Pericardium fibroblast (primary cell): ENCODE results near the gene GRIK2. TPM values are rescaled to one million over a fixed set of nuclear protein-coding genes. Genes with fewer than 3 reads are reported as not detected.

Source experiments
- total RNA-seq: library from RNA; depleted of rRNA; stranded (reverse); fragments of >200 nt; gene quantifications from 2 replicates; pipeline ENCODE4 v1.2.3, GENCODE V29; 2015

GRIK2 gene
- 2.3 and 3.6 TPM in 2 replicates for total RNA-seq

GRCh38 chr6:101393251-101393828, at the start of gene GRIK2:
Gene GRIK2, plus strand, starts transcription at chr6:101393708.

